Measurements from ENCODE around the gene PJVK. TPM values are rescaled to one million over a fixed set of nuclear protein-coding genes. Genes with fewer than 3 reads are reported as not detected.

PJVK gene
- total and polyA plus RNA-seq, 9 of the 15 experiments (the other 6 are each of a cell fraction or from before 2014, with no cell fraction given), result 0.11 to 1.5 (median 0.73) TPM

- TF ChIP-seq NR4A1 (CRISPR knock-in tag; IDR thresholded peaks at IDR 0.05), result peak; percentile 73; the same call in 1 of the 2 replicates
- peak; percentile 53; the same call in 1 of the 2 replicates for TF ChIP-seq NR4A1 (tag; IDR thresholded peaks at IDR 0.05)
- TF ChIP-seq HINFP (tag; conservative IDR thresholded peaks at IDR 0.05; ENCODE audit: low read depth), result no peak
- 0 out of 2 replicates have a peak, but pooled peaks have one; percentile 86 for TF ChIP-seq PHB (CRISPR knock-in tag; IDR thresholded peaks at IDR 0.05)
- no peak for TF ChIP-seq TRIM25 (IDR thresholded peaks at IDR 0.05; ENCODE audit: borderline replicate concordance)
- TF ChIP-seq RB1 (IDR thresholded peaks at IDR 0.05; ENCODE audit: low read depth), result peak; percentile 83; the same call in 1 of the 2 replicates
- TF ChIP-seq DPF2 (IDR thresholded peaks at IDR 0.05), result peak; percentile 43
- TF ChIP-seq C11orf30 (IDR thresholded peaks at IDR 0.05; ENCODE audit: low read depth), result no peak; the same call in 1 of the 2 replicates
- TF ChIP-seq SREBF1 (IDR thresholded peaks at IDR 0.05; ENCODE audit: borderline replicate concordance, low read depth, low read length), result no peak
- peak; percentile 87 for TF ChIP-seq ERF (CRISPR knock-in tag; IDR thresholded peaks at IDR 0.05)
- no peak for TF ChIP-seq ZNF165 (CRISPR knock-in tag; IDR thresholded peaks at IDR 0.05; ENCODE audit: borderline replicate concordance)
- TF ChIP-seq POLR2H (tag; IDR thresholded peaks at IDR 0.05; ENCODE audit: low read depth), result peak; percentile 81
- TF ChIP-seq ZNF445 (CRISPR knock-in tag; IDR thresholded peaks at IDR 0.05; ENCODE audit: low read depth), result no peak
- TF ChIP-seq GTF2F1 (IDR thresholded peaks at IDR 0.05; ENCODE audit: low read depth, low read length), result peak; percentile 79; the same call in 1 of the 2 replicates
- no peak for TF ChIP-seq EZH2 (IDR thresholded peaks at IDR 0.05; ENCODE audit: borderline replicate concordance, low read depth, low read length)
- TF ChIP-seq, protein P1, sequence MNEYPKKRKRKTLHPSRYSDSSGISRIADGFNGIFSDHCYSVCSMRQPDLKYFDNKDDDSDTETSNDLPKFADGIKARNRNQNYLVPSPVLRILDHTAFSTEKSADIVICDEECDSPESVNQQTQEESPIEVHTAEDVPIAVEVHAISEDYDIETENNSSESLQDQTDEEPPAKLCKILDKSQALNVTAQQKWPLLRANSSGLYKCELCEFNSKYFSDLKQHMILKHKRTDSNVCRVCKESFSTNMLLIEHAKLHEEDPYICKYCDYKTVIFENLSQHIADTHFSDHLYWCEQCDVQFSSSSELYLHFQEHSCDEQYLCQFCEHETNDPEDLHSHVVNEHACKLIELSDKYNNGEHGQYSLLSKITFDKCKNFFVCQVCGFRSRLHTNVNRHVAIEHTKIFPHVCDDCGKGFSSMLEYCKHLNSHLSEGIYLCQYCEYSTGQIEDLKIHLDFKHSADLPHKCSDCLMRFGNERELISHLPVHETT (CRISPR knock-in tag; conservative IDR thresholded peaks at IDR 0.05 in 1 of 2, IDR thresholded peaks at IDR 0.05 in 1 of 2), result peak in 1 of 2 experiments; percentile 44; a peak in 2 of 4 replicates
- TF ChIP-seq BMI1 (IDR thresholded peaks at IDR 0.05; ENCODE audit: low read length), result peak; percentile 8; the same call in 1 of the 2 replicates
- no peak for TF ChIP-seq ZHX1 (conservative IDR thresholded peaks at IDR 0.05; ENCODE audit: low read length)
- 0 out of 2 replicates have a peak, but pooled peaks have one; percentile 30 for TF ChIP-seq GATA2 (CRISPR knock-in tag; IDR thresholded peaks at IDR 0.05)
- no peak for TF ChIP-seq SRSF3 (IDR thresholded peaks at IDR 0.05; ENCODE audit: insufficient read depth, low read length)
These were observed at the start of gene PJVK, which contains the start of gene PRKRA (continued) for GRCh38 chr2:178450774-178451525.

Data from K562 (cell line).